Measurements from ENCODE around the gene PEX11G. TPM values are rescaled to one million over a fixed set of nuclear protein-coding genes. Genes with fewer than 3 reads are reported as not detected.
A peak's percentile ranks its signal among the peaks of the same experiment; 100 is the strongest.
"Not testable (repeated sequence)": the region's sequence is repeated elsewhere in the genome, so short reads cannot be mapped to it uniquely, and the experiment has no call there.

PEX11G gene
- total RNA-seq, 1 donor from 2014 or later = 0.97 TPM

- intact Hi-C loops (cut with DNase I) = no loop called here
- DNase-seq = no peak
- no peak for ATAC-seq (ENCODE audit: poor library complexity)
Observed at GRCh38 chr19:7450243-7451223, 38.3 kb downstream of the PEX11G start.

GRCh38 chr19:7449391-7450070 lies 39.3 kb downstream of the PEX11G start:
- intact Hi-C loops (cut with DNase I); ATAC-seq (ENCODE audit: poor library complexity); DNase-seq: not testable (repeated sequence)

GRCh38 chr19:7447648-7448047 lies 41.2 kb downstream of the PEX11G start:
- intact Hi-C loops (cut with DNase I) = no loop called here
- DNase-seq (no peak), ATAC-seq (ENCODE audit: poor library complexity) (no peak)

GRCh38 chr19:7445104-7445503 lies 43.7 kb downstream of the PEX11G start:
- no peak for DNase-seq
- ATAC-seq (ENCODE audit: poor library complexity) = no peak
- intact Hi-C loops (cut with DNase I) = no loop called here

GRCh38 chr19:7444042-7444441 lies 44.8 kb downstream of the PEX11G start:
- DNase-seq (no peak), ATAC-seq (ENCODE audit: poor library complexity) (no peak)
- intact Hi-C loops (cut with DNase I) = no loop called here

- ATAC-seq (ENCODE audit: poor library complexity) = no peak
- DNase-seq = peak; percentile 50
- intact Hi-C loops (cut with DNase I) = no loop called here
Observed at GRCh38 chr19:7442423-7442822, 46.4 kb downstream of the PEX11G start.

GRCh38 chr19:7441468-7442146 lies 47.2 kb downstream of the PEX11G start:
- intact Hi-C loops (cut with DNase I) = no loop called here
- no peak for DNase-seq
- no peak for ATAC-seq (ENCODE audit: poor library complexity)

GRCh38 chr19:7440188-7440975 lies 48.5 kb downstream of the PEX11G start:
- DNase-seq (no peak), ATAC-seq (ENCODE audit: poor library complexity) (no peak)
- intact Hi-C loops (cut with DNase I) = no loop called here

GRCh38 chr19:7435586-7435985 lies 53.2 kb downstream of the PEX11G start:
- DNase-seq (no peak), ATAC-seq (ENCODE audit: poor library complexity) (no peak)
- intact Hi-C loops (cut with DNase I) = no loop called here

GRCh38 chr19:7434391-7434790 lies 54.4 kb downstream of the PEX11G start:
- no peak for DNase-seq
- intact Hi-C loops (cut with DNase I) = no loop called here
- ATAC-seq (ENCODE audit: poor library complexity) = no peak

GRCh38 chr19:7433456-7433855 lies 55.4 kb downstream of the PEX11G start:
- intact Hi-C loops (cut with DNase I); ATAC-seq (ENCODE audit: poor library complexity); DNase-seq: not testable (repeated sequence)

GRCh38 chr19:7429638-7430282 lies 59.1 kb downstream of the PEX11G start:
- no peak for ATAC-seq (ENCODE audit: poor library complexity)
- intact Hi-C loops (cut with DNase I) = no loop called here

GRCh38 chr19:7428651-7429113 lies 60.2 kb downstream of the PEX11G start:
- ATAC-seq (ENCODE audit: poor library complexity) = no peak
- intact Hi-C loops (cut with DNase I) = no loop called here
- DNase-seq = no peak

More at GRCh38 chr19:7429638-7430282, 59.1 kb downstream of the PEX11G start:
- DNase-seq = no peak

- intact Hi-C loops (cut with DNase I) = no loop called here
- ATAC-seq (ENCODE audit: poor library complexity) = no peak
- DNase-seq = no peak
Observed at GRCh38 chr19:7427944-7428343, 60.9 kb downstream of the PEX11G start.

GRCh38 chr19:7426986-7427385 lies 61.8 kb downstream of the PEX11G start:
- DNase-seq (no peak), ATAC-seq (ENCODE audit: poor library complexity) (no peak)
- intact Hi-C loops (cut with DNase I) = no loop called here
